Muscle of leg (tissue), 11 donors: ENCODE measurements around the gene TOMM40. TPM values are rescaled to one million over a fixed set of nuclear protein-coding genes. Genes with fewer than 3 reads are reported as not detected.
"Not testable (repeated sequence)": the region's sequence is repeated elsewhere in the genome, so short reads cannot be mapped to it uniquely, and the experiment has no call there.

Experiments used
- DNase-seq: peaks from one replicate; pipeline ENCODE4 v3.0.0; 2013
- H3K27ac ChIP-seq: one replicate; pipeline ENCODE4 v1.5.1; 2013; ENCODE audit warnings: mild to moderate bottlenecking, low read length, control low read depth
- H3K27me3 ChIP-seq: one replicate; pipeline ENCODE4 v1.6.1; 2013; ENCODE audit warnings: low read length; ENCODE audit not compliant: control insufficient read depth, insufficient read depth
- H3K36me3 ChIP-seq: one replicate; pipeline ENCODE4 v1.6.1; 2013; ENCODE audit warnings: low read length; ENCODE audit not compliant: control insufficient read depth, insufficient read depth
- H3K4me1 ChIP-seq: one replicate; pipeline ENCODE4 v1.6.1; 2013; ENCODE audit warnings: low read length; ENCODE audit not compliant: control insufficient read depth, insufficient read depth
- H3K4me3 ChIP-seq: one replicate; pipeline ENCODE4 v1.5.1; 2013; ENCODE audit warnings: low read length, control low read depth
- H3K9me3 ChIP-seq: replicated peaks from 2 replicates; pipeline ENCODE4 v1.6.1; 2013; ENCODE audit warnings: low read depth, low read length; ENCODE audit not compliant: control insufficient read depth
- WGBS: methylation state at CpG from one replicate; pipeline ENCODE4 v1.1.5; 2013; ENCODE audit warnings: missing lambda C conversion rate; ENCODE audit not compliant: insufficient coverage; 5-methylcytosine and 5-hydroxymethylcytosine counted together
- polyA plus RNA-seq, 8 donors: library from polyadenylated mRNA; unstranded; fragments of 120-200 nt; gene quantifications; one replicate each; pipeline versions ENCODE4 v1.2.1 to v1.2.3, GENCODE V29; 2013; ENCODE audit warnings: inconsistent platforms in 1 of 8, low replicate concordance in 1 of 8; ENCODE audit not compliant: insufficient read length in 8 of 8, insufficient read depth in 1 of 8
- total RNA-seq: library from RNA; stranded (reverse); fragments of 120-200 nt; gene quantifications from one replicate; pipeline ENCODE4 v1.2.4, GENCODE V29; 2013

Gene TOMM40
- total and polyA plus RNA-seq, 9 donors = 24.3 to 41.8 (median 36.6) TPM

GRCh38 chr19:44882063-44882462 is 9.0 kb upstream of the TOMM40 start:
- Histone ChIP-seq H3K4me3 (no peak overlapping the region), H3K36me3 (peaks cover 47% of the 10 kb centered on the region), H3K4me1 (peaks cover 7% of the 10 kb centered on the region), H3K27me3 (no peaks in the 10 kb centered on the region), H3K27ac (no peak overlapping the region), H3K9me3 (no peaks in the 10 kb centered on the region)
- 85% methylated on average over 12 of the region's 15 CpGs for WGBS
- DNase-seq = no peak

GRCh38 chr19:44882619-44883397 is 8.2 kb upstream of the TOMM40 start:
- not testable (repeated sequence) for H3K4me1 ChIP-seq, H3K9me3 ChIP-seq, DNase-seq, H3K27me3 ChIP-seq, H3K27ac ChIP-seq, H3K4me3 ChIP-seq
- 92% methylated on average over 6 of the region's 19 CpGs for WGBS
- H3K36me3 ChIP-seq = peaks cover 43% of the 10 kb centered on the region

- WGBS = no CpG with 5 or more reads among the region's 5 CpGs
- Histone ChIP-seq H3K36me3 (peaks cover 40% of the 10 kb centered on the region), H3K27ac (no peak overlapping the region), H3K4me1 (peaks cover 4% of the 10 kb centered on the region), H3K4me3 (no peak overlapping the region), H3K27me3 (no peaks in the 10 kb centered on the region), H3K9me3 (no peaks in the 10 kb centered on the region)
- DNase-seq = no peak
Measured at GRCh38 chr19:44883922-44884321, 7.1 kb upstream of the TOMM40 start.

GRCh38 chr19:44884566-44884965 is 6.5 kb upstream of the TOMM40 start:
- no peak overlapping the region for H3K27ac ChIP-seq
- peaks cover 4% of the 10 kb centered on the region for H3K4me1 ChIP-seq
- no peaks in the 10 kb centered on the region for H3K9me3 ChIP-seq
- no peak overlapping the region for H3K4me3 ChIP-seq
- H3K36me3 ChIP-seq = peaks cover 34% of the 10 kb centered on the region
- DNase-seq = no peak
- WGBS = 86% methylated on average over 2 of the region's 4 CpGs
- no peaks in the 10 kb centered on the region for H3K27me3 ChIP-seq

GRCh38 chr19:44886141-44886540 is 4.9 kb upstream of the TOMM40 start:
- DNase-seq = no peak
- H3K4me1 ChIP-seq = peaks cover 8% of the 10 kb centered on the region
- H3K27ac ChIP-seq = no peak overlapping the region
- H3K4me3 ChIP-seq = no peak overlapping the region
- peaks cover 32% of the 10 kb centered on the region for H3K36me3 ChIP-seq
- H3K27me3 ChIP-seq = no peaks in the 10 kb centered on the region
- 87% methylated on average over 3 of the region's 6 CpGs for WGBS
- H3K9me3 ChIP-seq = no peaks in the 10 kb centered on the region

DNA sequence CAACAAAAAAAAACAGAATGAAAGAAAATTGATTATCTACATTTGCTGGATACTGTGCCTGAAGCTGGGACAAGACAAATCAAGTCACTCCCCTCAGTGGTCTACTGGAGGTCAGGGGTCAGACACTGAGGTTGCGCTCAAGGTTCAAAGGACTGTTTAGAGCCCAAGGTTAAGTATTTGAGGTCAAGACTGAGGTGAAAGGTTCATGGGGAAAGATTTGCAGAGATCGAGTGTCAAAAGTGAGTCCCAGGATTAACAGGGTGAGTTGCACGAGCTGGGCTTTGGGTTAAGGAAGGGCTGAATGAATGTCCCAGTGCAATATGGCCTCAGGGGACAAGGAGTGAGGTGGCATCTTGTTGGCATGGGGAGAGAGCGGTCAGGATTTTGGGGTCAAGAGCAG is 3.4 kb upstream of the TOMM40 start:
- 54% methylated on average over 3 of the region's 4 CpGs for WGBS
- peaks cover 36% of the 10 kb centered on the region for H3K36me3 ChIP-seq
- no peak for DNase-seq

GRCh38 chr19:44888335-44888734 is 2.7 kb upstream of the TOMM40 start:
- Histone ChIP-seq H3K36me3 (peaks cover 39% of the 10 kb centered on the region), H3K4me1 (peaks cover 20% of the 10 kb centered on the region)
- DNase-seq, H3K27me3 ChIP-seq, H3K9me3 ChIP-seq, H3K27ac ChIP-seq, H3K4me3 ChIP-seq: not testable (repeated sequence)
- WGBS = 100% methylated on average over 3 of the region's 5 CpGs

More for the DNA sequence above, 3.4 kb upstream of the TOMM40 start:
- H3K27me3 ChIP-seq = no peaks in the 10 kb centered on the region
- H3K9me3 ChIP-seq = no peaks in the 10 kb centered on the region
- peaks cover 19% of the 10 kb centered on the region for H3K4me1 ChIP-seq
- H3K27ac ChIP-seq = no peak overlapping the region
- no peak overlapping the region for H3K4me3 ChIP-seq

DNA sequence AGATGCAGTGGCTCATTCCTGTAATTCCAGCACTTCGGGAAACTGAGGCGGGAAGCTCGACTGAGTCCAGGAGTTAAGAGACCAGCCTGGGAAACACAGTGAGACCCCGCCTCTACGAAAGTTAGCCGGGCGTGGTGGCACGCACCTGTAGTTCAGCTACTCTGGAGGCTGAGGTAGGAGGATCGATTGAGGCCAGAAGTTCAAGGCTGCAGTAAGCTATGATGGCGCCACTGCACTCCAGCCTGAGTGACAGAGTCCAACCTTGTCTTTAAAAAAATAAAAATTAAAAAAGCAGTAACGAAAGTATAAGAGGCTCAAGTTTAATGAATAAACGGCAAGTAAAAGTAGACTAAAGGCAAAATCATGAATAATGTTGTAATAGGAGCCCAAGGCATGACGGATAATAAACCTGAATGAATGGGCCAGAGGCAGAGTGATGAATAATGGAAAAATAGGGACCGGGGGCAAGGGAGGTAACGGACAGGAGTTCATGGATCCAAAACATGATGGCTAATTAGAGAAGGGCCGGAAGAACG is 1.2 kb upstream of the TOMM40 start:
- Histone ChIP-seq H3K27me3 (no peaks in the 10 kb centered on the region), H3K4me1 (peaks cover 20% of the 10 kb centered on the region), H3K9me3 (no peaks in the 10 kb centered on the region), H3K36me3 (peaks cover 53% of the 10 kb centered on the region), H3K27ac (peak overlapping the region; percentile 99), H3K4me3 (peak overlapping the region; percentile 62)
- DNase-seq = no peak
- WGBS = 54% methylated on average over 13 of the region's 17 CpGs

- H3K27me3 ChIP-seq = no peaks in the 10 kb centered on the region
Measured at GRCh38 chr19:44890366-44891015, 563 bp upstream of the TOMM40 start.

DNA sequence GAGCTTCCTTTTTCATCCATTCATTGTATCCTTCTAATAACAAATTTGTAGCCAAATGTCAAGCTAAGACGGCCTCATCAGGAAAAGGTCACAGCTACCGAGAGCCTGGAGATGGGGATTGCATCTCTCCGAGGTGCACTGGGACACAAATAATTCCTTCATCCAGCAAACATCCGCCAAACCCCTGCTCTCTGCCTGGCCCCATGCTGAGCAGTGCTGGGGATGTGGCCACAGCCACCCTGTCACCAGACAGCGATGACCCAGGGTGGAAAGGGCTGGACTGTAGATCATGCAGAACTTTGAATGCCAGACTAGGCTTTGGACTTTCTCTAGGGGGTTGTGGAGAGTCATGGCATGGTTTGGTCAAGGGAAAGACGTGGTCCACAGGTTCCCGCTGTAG is 1.9 kb downstream of the TOMM40 start:
- WGBS = 89% methylated on average over 6 of the region's 7 CpGs
- no peak for DNase-seq
- H3K36me3 ChIP-seq = peaks cover 59% of the 10 kb centered on the region
- H3K4me1 ChIP-seq = peaks cover 20% of the 10 kb centered on the region
- H3K27ac ChIP-seq = no peak overlapping the region
- no peaks in the 10 kb centered on the region for H3K27me3 ChIP-seq
- no peak overlapping the region for H3K4me3 ChIP-seq
- no peaks in the 10 kb centered on the region for H3K9me3 ChIP-seq

More at GRCh38 chr19:44890366-44891015, 563 bp upstream of the TOMM40 start:
- H3K4me3 ChIP-seq = peak overlapping the region; percentile 62
- H3K9me3 ChIP-seq = no peaks in the 10 kb centered on the region
- H3K36me3 ChIP-seq = peaks cover 55% of the 10 kb centered on the region
- 0% methylated on average over 40 of the region's 40 CpGs for WGBS
- peaks cover 20% of the 10 kb centered on the region for H3K4me1 ChIP-seq
- DNase-seq = peak; percentile 100
- H3K27ac ChIP-seq = peak overlapping the region; percentile 99
